Esophagus squamous epithelium (tissue), 5 donors: Measurements from ENCODE around the gene MAD1L1. TPM values are rescaled to one million over a fixed set of nuclear protein-coding genes. Genes with fewer than 3 reads are reported as not detected.

Experiments
- DNase-seq: peaks from one replicate; lab custom pipeline; 2025; lab: John Stamatoyannopoulos, UW
- H3K27ac ChIP-seq, 4 donors: fragments of 200-600 bp; sonication (generic); one replicate each; pipeline ENCODE4 v1.5.1; 2016 to 2019; ENCODE audit warnings: mild to moderate bottlenecking in 1 of 4
- H3K27me3 ChIP-seq, 4 donors: fragments of 200-600 bp; sonication (generic); 1 replicate in 3 of 4; 2 replicates in 1 of 4; pipeline versions ENCODE4 v1.5.1 to v1.6.0; 2017 to 2021; ENCODE audit warnings: antibody characterized with exemption in 1 of 4
- H3K36me3 ChIP-seq, 3 donors: fragments of 200-600 bp; sonication (generic); one replicate each; pipeline ENCODE4 v1.5.1; 2016 to 2019
- H3K4me1 ChIP-seq, 3 donors: fragments of 200-600 bp; sonication (generic); one replicate each; pipeline ENCODE4 v1.5.1; 2017 to 2019
- H3K4me3 ChIP-seq, 4 donors: fragments of 200-600 bp; sonication (generic); 1 replicate in 3 of 4; 2 replicates in 1 of 4; pipeline ENCODE4 v1.5.1; 2016 to 2019; ENCODE audit warnings: mild to moderate bottlenecking in 2 of 4, moderate library complexity in 1 of 4
- H3K9me3 ChIP-seq, 3 donors: fragments of 200-600 bp; sonication (generic); one replicate each; pipeline ENCODE4 v1.5.1; 2016 to 2019
- POLR2A ChIP-seq, 4 donors: fragments of 450-650 bp; IDR thresholded peaks; one replicate each; pipeline ENCODE4 v1.6.1; 2017; ENCODE audit warnings: antibody characterized with exemption in 4 of 4, mild to moderate bottlenecking in 4 of 4, moderate library complexity in 3 of 4
- WGBS, 2 donors: methylation state at CpG; one replicate each; pipeline ENCODE4 v1.1.5; 2018; 5-methylcytosine and 5-hydroxymethylcytosine counted together
- intact Hi-C: fragments of 100-400 bp; cut with DNase I; formaldehyde crosslinking; loops from one replicate; pipeline ENCODE4 v1.15.0; 2022
- total RNA-seq, 4 donors: library from RNA; depleted of rRNA; stranded (reverse); fragments of >200 nt; gene quantifications; one replicate each; pipeline ENCODE4 v1.1.0, GENCODE V29; 2016
- TF ChIP-seq, protein P1 (sequence below), 6 experiments: fragments of 450-650 bp in 4 of 6; fragments of 200-600 bp in 2 of 6; sonication (generic) in 2 of 6; IDR thresholded peaks; one replicate each; pipeline ENCODE4 v1.5.1; 2016 to 2019; ENCODE audit warnings: antibody characterized with exemption in 6 of 6, mild to moderate bottlenecking in 4 of 6, moderate library complexity in 4 of 6
- donor health status: DM: yes; HTN: yes; CAD: no.

MAD1L1 gene
- total RNA-seq, 4 donors from 2014 or later = 16.6 to 40.4 (median 30.2) TPM

DNA sequence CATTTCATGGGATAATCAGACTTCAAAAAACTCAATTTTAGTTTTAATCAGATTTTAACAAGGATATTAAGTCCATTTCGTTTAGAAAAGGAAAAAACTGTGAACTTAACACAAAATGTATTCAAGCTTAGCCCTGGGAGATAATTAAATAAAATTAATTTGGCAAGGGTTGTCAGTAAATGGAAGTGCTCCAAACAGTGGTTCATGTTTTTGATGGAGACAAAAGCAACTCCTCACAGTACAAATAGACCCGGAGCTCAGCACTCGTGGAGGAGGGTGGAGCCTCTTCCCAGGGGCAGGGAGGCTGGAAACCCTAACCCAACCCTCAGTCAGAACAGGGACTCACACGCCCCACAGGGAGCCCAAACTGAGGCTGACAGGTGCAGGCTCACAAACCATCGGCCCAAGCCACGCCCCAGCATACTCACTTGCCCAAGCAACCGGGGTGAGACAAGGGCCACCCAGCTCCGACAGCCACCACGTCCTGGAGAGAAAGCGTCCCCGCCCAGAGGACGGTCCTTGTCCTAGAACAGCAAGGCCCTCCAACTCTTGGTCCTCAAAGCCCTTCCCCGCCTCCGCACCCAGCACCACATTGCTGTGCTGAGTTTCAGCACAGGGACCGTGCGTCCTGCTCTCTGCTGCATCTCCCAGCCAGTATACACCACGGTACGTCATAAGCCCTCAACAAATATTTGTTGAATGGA is 39.8 kb downstream of the MAD1L1 start:
- 73 to 84% methylated on average over 10 to 15 of the region's 18 CpGs for WGBS, 2 donors
- Histone ChIP-seq H3K27ac (no peak overlapping the region), H3K9me3 (peaks cover 0 to 4% (median 0%) of the 10 kb centered on the region in 3 donors), H3K27me3 (no peaks in the 10 kb centered on the region), H3K4me3 (no peak overlapping the region), H3K36me3 (peaks cover 0 to 31% (median 0%) of the 10 kb centered on the region in 3 donors), H3K4me1 (peaks cover 0 to 15% (median 5%) of the 10 kb centered on the region in 3 donors)
- no peak for DNase-seq
- intact Hi-C loops = no loop called here
- no peak for TF ChIP-seq POLR2A (IDR thresholded peaks at IDR 0.05)
- TF ChIP-seq, protein P1, sequence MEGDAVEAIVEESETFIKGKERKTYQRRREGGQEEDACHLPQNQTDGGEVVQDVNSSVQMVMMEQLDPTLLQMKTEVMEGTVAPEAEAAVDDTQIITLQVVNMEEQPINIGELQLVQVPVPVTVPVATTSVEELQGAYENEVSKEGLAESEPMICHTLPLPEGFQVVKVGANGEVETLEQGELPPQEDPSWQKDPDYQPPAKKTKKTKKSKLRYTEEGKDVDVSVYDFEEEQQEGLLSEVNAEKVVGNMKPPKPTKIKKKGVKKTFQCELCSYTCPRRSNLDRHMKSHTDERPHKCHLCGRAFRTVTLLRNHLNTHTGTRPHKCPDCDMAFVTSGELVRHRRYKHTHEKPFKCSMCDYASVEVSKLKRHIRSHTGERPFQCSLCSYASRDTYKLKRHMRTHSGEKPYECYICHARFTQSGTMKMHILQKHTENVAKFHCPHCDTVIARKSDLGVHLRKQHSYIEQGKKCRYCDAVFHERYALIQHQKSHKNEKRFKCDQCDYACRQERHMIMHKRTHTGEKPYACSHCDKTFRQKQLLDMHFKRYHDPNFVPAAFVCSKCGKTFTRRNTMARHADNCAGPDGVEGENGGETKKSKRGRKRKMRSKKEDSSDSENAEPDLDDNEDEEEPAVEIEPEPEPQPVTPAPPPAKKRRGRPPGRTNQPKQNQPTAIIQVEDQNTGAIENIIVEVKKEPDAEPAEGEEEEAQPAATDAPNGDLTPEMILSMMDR (IDR thresholded peaks at IDR 0.05) = no peak

DNA sequence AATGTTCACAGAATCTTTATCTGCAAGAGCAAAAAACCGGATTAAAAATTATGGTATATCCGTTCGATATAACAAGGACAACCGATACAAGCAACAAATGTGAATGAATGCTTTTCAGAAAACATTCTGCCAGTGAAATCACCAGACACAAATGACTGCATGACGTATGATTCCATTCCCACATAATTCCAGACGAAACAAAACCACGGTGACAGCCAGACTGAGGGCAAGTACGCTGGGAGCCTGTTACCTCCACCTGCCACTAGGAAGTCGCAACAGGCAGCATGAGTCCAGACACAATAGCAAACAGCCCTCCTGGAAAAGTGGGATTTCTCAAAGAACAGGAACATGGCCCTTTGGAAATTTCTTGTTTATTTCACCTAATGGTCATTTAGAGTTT is 41.7 kb downstream of the MAD1L1 start:
- intact Hi-C loops = no loop called here
- TF ChIP-seq, protein P1 (IDR thresholded peaks at IDR 0.05) = no peak
- no peak for TF ChIP-seq POLR2A (IDR thresholded peaks at IDR 0.05)
- Histone ChIP-seq H3K27me3 (no peaks in the 10 kb centered on the region), H3K4me1 (peaks cover 0 to 10% (median 4%) of the 10 kb centered on the region in 3 donors), H3K36me3 (peaks cover 0 to 19% (median 0%) of the 10 kb centered on the region in 3 donors), H3K4me3 (no peak overlapping the region), H3K9me3 (peaks cover 0 to 4% (median 0%) of the 10 kb centered on the region in 3 donors), H3K27ac (no peak overlapping the region)
- WGBS, 2 donors = 96% methylated on average over 9 of the region's 9 CpGs
- no peak for DNase-seq

DNA sequence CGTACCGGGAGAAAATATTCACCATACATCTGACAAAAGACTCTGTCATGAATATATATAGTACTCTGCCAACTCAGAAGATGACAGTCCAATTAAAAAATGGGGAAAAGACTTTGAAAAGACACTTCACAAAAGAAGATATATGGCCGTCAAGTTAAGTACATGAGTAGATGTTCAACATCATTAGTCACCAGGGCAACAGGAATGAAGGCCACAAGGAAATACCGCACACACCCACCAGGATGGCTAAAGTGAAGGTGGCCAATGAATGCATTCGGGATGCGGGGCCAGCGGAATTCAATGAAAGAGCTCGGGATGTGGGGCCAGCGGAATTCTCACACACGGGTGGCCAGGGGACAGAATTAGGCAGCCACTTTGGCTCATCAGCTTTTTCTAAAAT is 42.2 kb downstream of the MAD1L1 start:
- H3K4me3 ChIP-seq = no peak overlapping the region
- TF ChIP-seq POLR2A (IDR thresholded peaks at IDR 0.05) = no peak
- TF ChIP-seq, protein P1 (IDR thresholded peaks at IDR 0.05) = no peak
- H3K36me3 ChIP-seq = peaks cover 0 to 15% (median 0%) of the 10 kb centered on the region in 3 donors
- DNase-seq = no peak
- H3K9me3 ChIP-seq = peaks cover 0 to 4% (median 0%) of the 10 kb centered on the region in 3 donors
- H3K27me3 ChIP-seq = no peaks in the 10 kb centered on the region
- 89 to 92% methylated on average over 10 of the region's 10 CpGs for WGBS, 2 donors
- intact Hi-C loops = no loop called here
- H3K27ac ChIP-seq = no peak overlapping the region
- H3K4me1 ChIP-seq = peaks cover 0 to 6% (median 0%) of the 10 kb centered on the region in 3 donors

DNA sequence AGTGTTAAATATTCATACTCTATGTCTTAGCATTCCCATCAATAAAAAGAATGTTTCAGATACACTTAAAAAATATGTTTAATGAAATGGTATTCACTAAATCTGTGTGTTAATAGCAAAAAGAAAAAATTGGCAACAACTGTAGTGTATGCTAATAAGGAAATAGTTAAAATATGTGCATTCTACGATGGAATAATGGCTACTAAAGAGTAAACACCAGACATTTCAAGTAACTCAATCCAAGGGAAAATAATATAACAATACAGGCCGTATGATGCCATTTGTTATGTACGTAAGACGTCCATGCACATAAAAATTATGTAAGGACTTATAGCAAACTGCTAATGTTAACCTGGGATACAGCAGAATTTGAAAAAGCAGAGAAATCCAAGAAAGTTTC is 46.6 kb downstream of the MAD1L1 start:
- H3K4me1 ChIP-seq = no peaks in the 10 kb centered on the region
- no peak overlapping the region for H3K4me3 ChIP-seq
- peaks cover 0 to 4% (median 0%) of the 10 kb centered on the region in 3 donors for H3K9me3 ChIP-seq
- H3K36me3 ChIP-seq = peaks cover 0 to 11% (median 0%) of the 10 kb centered on the region in 3 donors
- no peak for DNase-seq
- no peak overlapping the region for H3K27ac ChIP-seq
- intact Hi-C loops = no loop called here
- 76 to 86% methylated on average over 4 of the region's 4 CpGs for WGBS, 2 donors
- H3K27me3 ChIP-seq = no peaks in the 10 kb centered on the region
- TF ChIP-seq POLR2A (IDR thresholded peaks at IDR 0.05) = no peak
- TF ChIP-seq, protein P1 (IDR thresholded peaks at IDR 0.05) = no peak

DNA sequence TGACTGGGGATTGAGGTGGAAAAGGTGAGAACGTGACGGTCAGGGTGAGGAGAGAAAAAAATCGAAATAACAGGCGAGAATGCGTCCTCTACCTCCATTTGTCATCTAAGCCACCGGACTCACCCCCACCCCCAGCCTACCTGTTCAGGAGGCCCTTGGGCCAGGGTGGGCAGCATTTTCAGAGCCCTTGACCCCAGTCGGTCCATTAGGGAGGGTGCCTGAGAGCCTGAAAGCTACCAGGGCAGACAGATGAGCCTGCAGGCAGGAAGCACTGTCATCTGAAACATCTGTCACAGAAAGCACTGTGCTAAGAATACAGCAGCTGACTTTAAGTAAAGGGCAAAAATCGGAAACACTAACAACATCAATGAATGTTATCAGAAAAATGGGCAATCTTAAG is 47.0 kb downstream of the MAD1L1 start:
- Histone ChIP-seq H3K4me3 (no peak overlapping the region), H3K4me1 (no peaks in the 10 kb centered on the region), H3K9me3 (peaks cover 0 to 4% (median 0%) of the 10 kb centered on the region in 3 donors), H3K27me3 (no peaks in the 10 kb centered on the region), H3K36me3 (peaks cover 0 to 6% (median 0%) of the 10 kb centered on the region in 3 donors), H3K27ac (no peak overlapping the region)
- TF ChIP-seq POLR2A (IDR thresholded peaks at IDR 0.05) = no peak
- TF ChIP-seq, protein P1 (IDR thresholded peaks at IDR 0.05) = no peak
- intact Hi-C loops = no loop called here
- DNase-seq = no peak
- 83 to 95% methylated on average over 6 to 8 of the region's 8 CpGs for WGBS, 2 donors
